K562 (cell line): ENCODE measurements around the gene PHAX. TPM values are rescaled to one million over a fixed set of nuclear protein-coding genes. Genes with fewer than 3 reads are reported as not detected.

ENCODE experiments used
- ATAC-seq: fragments of 200-7000 bp; cut with Tn5 transposase; 3 replicates; pipeline ENCODE4 v1.9.1; 2020; ENCODE audit warnings: moderate library complexity
- BruUV-seq: library from RNA; stranded (reverse); fragments of 400-500 nt; replicated peaks from 2 replicates; lab custom pipeline; 2021; lab: Mats Ljungman, UMichigan
- CTCF ChIA-PET: fragments of 300-600 bp; formaldehyde crosslinking; extraction: SDS; loops from one replicate; lab custom pipeline; 2021; ENCODE audit warnings: low intra/inter-chr PET ratio; lab: Yijun Ruan, JAX
- POLR2A ChIA-PET: fragments of 300-600, 350-650 bp; sonication (Branson Sonifier 250); formaldehyde crosslinking; extraction: SDS; loops from one replicate; lab custom pipeline; 2021; ENCODE audit warnings: antibody characterized with exemption, inconsistent platforms; lab: Yijun Ruan, JAX
- DNase-seq, 4 experiments: peaks; one replicate each; pipeline versions ENCODE4 v3.0.0 to v3.0.0-alpha.2; 2011 to 2018; ENCODE audit warnings: low spot score in 3 of 4, mixed read lengths in 3 of 4; ENCODE audit errors: extremely low read depth in 1 of 4
- FAIRE-seq: peaks from 2 replicates; lab custom pipeline; 2011; peaks lifted over from hg19 to GRCh38; lab: Jason Lieb, UNC
- H2AFZ ChIP-seq: 2 replicates; pipeline ENCODE4 v1.6.0; 2011; ENCODE audit warnings: low read depth, low read length, control low read depth, inconsistent platforms
- H3K27ac ChIP-seq: fragments of 200-600 bp; 3 replicates; pipeline ENCODE4 v1.8.0; 2011; ENCODE audit warnings: low read depth, mild to moderate bottlenecking, control low read depth, inconsistent platforms, low read length, moderate library complexity, mixed read lengths; ENCODE audit errors: extremely low read depth
- H3K27me3 ChIP-seq, 2 experiments: fragments of 300-600 bp in 1 of 2; 2 replicates in 1 of 2; 3 replicates in 1 of 2; pipeline versions ENCODE4 v1.6.0 to v1.8.0; 2011; ENCODE audit warnings: inconsistent platforms in 2 of 2, low read length in 2 of 2, mild to moderate bottlenecking in 1 of 2, mixed read lengths in 1 of 2, moderate library complexity in 1 of 2; ENCODE audit not compliant: control insufficient read depth in 2 of 2, insufficient read depth in 2 of 2
- H3K36me3 ChIP-seq: fragments of 300-600 bp; 3 replicates; pipeline ENCODE4 v1.8.0; 2011; ENCODE audit warnings: mild to moderate bottlenecking, low read length, inconsistent platforms; ENCODE audit not compliant: control insufficient read depth, insufficient read depth
- H3K4me1 ChIP-seq, 2 experiments: fragments of 200-600 bp in 1 of 2; replicated peaks in 1 of 2; 2 replicates in 1 of 2; 3 replicates in 1 of 2; pipeline versions ENCODE4 v1.5.1 to v1.8.0; 2011; ENCODE audit warnings: inconsistent platforms in 2 of 2, low read length in 2 of 2, mild to moderate bottlenecking in 1 of 2, mixed read lengths in 1 of 2, moderate library complexity in 1 of 2; ENCODE audit not compliant: control insufficient read depth in 2 of 2, insufficient read depth in 2 of 2
- H3K4me2 ChIP-seq: 2 replicates; pipeline ENCODE4 v1.6.1; 2011; ENCODE audit warnings: low read length, control low read depth, inconsistent platforms, mixed read lengths; ENCODE audit not compliant: insufficient read depth
- H3K4me3 ChIP-seq: fragments of 200-600 bp; sonication (generic), shearing (Covaris generic); 2 replicates; pipeline ENCODE4 v1.5.1; 2016; ENCODE audit warnings: control low read depth, inconsistent platforms
- H3K79me2 ChIP-seq: fragments of 200-600 bp; 3 replicates; pipeline ENCODE4 v1.8.0; 2011; ENCODE audit warnings: low read length, inconsistent platforms; ENCODE audit not compliant: control insufficient read depth, insufficient read depth
- H3K9ac ChIP-seq, 2 experiments: 2 replicates each; pipeline versions ENCODE4 v1.6.0 to v1.6.1; 2011; ENCODE audit warnings: low read depth in 2 of 2, low read length in 2 of 2, control low read depth in 1 of 2, inconsistent platforms in 1 of 2, mild to moderate bottlenecking in 1 of 2, mixed read lengths in 1 of 2; ENCODE audit not compliant: insufficient read depth in 1 of 2
- H3K9me1 ChIP-seq: one replicate; pipeline ENCODE4 v1.6.0; 2011; ENCODE audit warnings: inconsistent platforms, mild to moderate bottlenecking, low read length, moderate library complexity; ENCODE audit not compliant: control insufficient read depth, insufficient read depth
- H3K9me3 ChIP-seq: replicated peaks from 2 replicates; pipeline ENCODE4 v1.5.1; 2011; ENCODE audit warnings: low read depth, low read length, inconsistent platforms; ENCODE audit not compliant: control insufficient read depth, insufficient read depth
- H4K20me1 ChIP-seq: replicated peaks from 2 replicates; pipeline ENCODE4 v1.6.1; 2011; ENCODE audit warnings: low read length, inconsistent platforms, mixed read lengths; ENCODE audit not compliant: control insufficient read depth, insufficient read depth
- BRF2 ChIP-seq: IDR thresholded peaks from 3 replicates; pipeline ENCODE4 v1.6.1; 2011; ENCODE audit warnings: borderline replicate concordance, mild to moderate bottlenecking; ENCODE audit not compliant: insufficient read length, insufficient read depth
- ETS1 ChIP-seq: conservative IDR thresholded peaks from 2 replicates; pipeline ENCODE4 v1.6.1; 2011; ENCODE audit warnings: low read depth, mild to moderate bottlenecking, low read length; ENCODE audit not compliant: control insufficient read depth
- JUNB ChIP-seq: fragments of 450-650 bp; formaldehyde crosslinking; conservative IDR thresholded peaks from 2 replicates; pipeline ENCODE4 v1.4.0; 2020; ENCODE audit warnings: mild to moderate bottlenecking
- JUND ChIP-seq, 2 experiments: IDR thresholded peaks; 2 replicates in 1 of 2; 3 replicates in 1 of 2; pipeline ENCODE4 v1.6.1; 2011; ENCODE audit warnings: borderline replicate concordance in 2 of 2, low read depth in 2 of 2, low read length in 2 of 2, improper control_type of control experiment in 1 of 2, missing biosample characterization in 1 of 2, missing genetic modification characterization in 1 of 2, missing genetic modification reagents in 1 of 2
- KDM1A ChIP-seq, 2 experiments: fragments of 450-650 bp; IDR thresholded peaks; 2 replicates each; pipeline ENCODE4 v1.6.1; 2016; ENCODE audit warnings: mild to moderate bottlenecking in 2 of 2
- KLF6 ChIP-seq: fragments of 250-450 bp; sonication (Bioruptor Pico); IDR thresholded peaks from 2 replicates; pipeline ENCODE4 v1.4.0; 2020; ENCODE audit warnings: mild to moderate bottlenecking, moderate library complexity, borderline replicate concordance
- PHB ChIP-seq: fragments of 250-450 bp; sonication (Bioruptor Pico); IDR thresholded peaks from 2 replicates; pipeline ENCODE4 v1.5.0; 2021
- RBFOX2 ChIP-seq: fragments of 200-400 bp; formaldehyde crosslinking; IDR thresholded peaks from 2 replicates; pipeline ENCODE4 v1.6.1; 2017; ENCODE audit warnings: low read depth, mild to moderate bottlenecking, low read length, moderate library complexity
- TFAP4 ChIP-seq: sonication (generic); formaldehyde crosslinking; IDR thresholded peaks from 2 replicates; pipeline ENCODE4 v1.8.0; 2022; ENCODE audit warnings: missing genetic modification reagents, mild to moderate bottlenecking, moderate library complexity, borderline replicate concordance
- WGBS: fragments of 100-300 bp; shearing (Covaris generic); methylation state at CpG from one replicate; pipeline ENCODE4 v1.1.6; 2016; ENCODE audit warnings: low coverage, mixed read lengths; ENCODE audit not compliant: insufficient coverage; ENCODE audit errors: missing lambda C conversion rate; 5-methylcytosine and 5-hydroxymethylcytosine counted together
- in situ Hi-C: fragments of 300-500 bp; cut with MboI; formaldehyde crosslinking; loops from 4 replicates; pipeline ENCODE4 v1.15.0; 2018; ENCODE audit warnings: inconsistent platforms, mixed read lengths
- intact Hi-C: fragments of 100-400 bp; cut with micrococcal nuclease; formaldehyde crosslinking; loops from 2 replicates; pipeline ENCODE4 v1.14.2; 2022
- polyA plus RNA-seq, 8 experiments: library from polyadenylated mRNA; depleted of rRNA in 4 of 8; stranded (reverse) in 5 of 8; unstranded in 3 of 8; fragments of >200 nt; fragmentation: Nextera tagmentation in 2 of 8; fragmentation: Illumina TruSeq in 1 of 8; extraction: Ambion mirVana in 2 of 8; extraction: Trizol in 1 of 8; gene quantifications; 2 replicates each; pipeline versions ENCODE4 v1.2.1 to v1.2.3, GENCODE V29; 2011 to 2014; ENCODE audit warnings: inconsistent platforms in 1 of 8, missing spikeins in 1 of 8
- total RNA-seq, 7 experiments: library from RNA; depleted of rRNA in 6 of 7; stranded (reverse); fragments of >200 nt in 6 of 7; fragmentation: Illumina TruSeq in 2 of 7; extraction: Trizol in 2 of 7; gene quantifications; 2 replicates each; pipeline versions ENCODE4 v1.2.1 to v1.2.3, GENCODE V29; 2011 to 2021; ENCODE audit warnings: low replicate concordance in 1 of 7

Gene PHAX
- total and polyA plus RNA-seq, 9 of the 15 experiments (the other 6 are each of a cell fraction or from before 2014, with no cell fraction given), result 20.2 to 59.8 (median 43.5) TPM

- Histone ChIP-seq H4K20me1 (no peaks in the 10 kb centered on the region; the same call in none of the 2 replicates), H3K9ac (no peak overlapping the region), H2AFZ (no peak overlapping the region), H3K27ac (no peak overlapping the region), H3K9me3 (no peaks in the 10 kb centered on the region), H3K9me1 (no peaks in the 10 kb centered on the region), H3K36me3 (peaks cover 80% of the 10 kb centered on the region; the same call in 2 of the 3 replicates), H3K79me2 (peaks cover 54% of the 10 kb centered on the region), H3K4me1 (peaks cover 0 to 4% of the 10 kb centered on the region in 2 experiments; a peak in 2 of 5 replicates), H3K4me2 (no peak overlapping the region), H3K27me3 (no peaks in the 10 kb centered on the region), H3K4me3 (no peak overlapping the region)
- WGBS, result 86% methylated on average over 2 of the region's 2 CpGs
- ChIA-PET CTCF (no interaction called here), POLR2A (no interaction called here)
- FAIRE-seq (no peak), DNase-seq (no peak), ATAC-seq (no peak)
- TF ChIP-seq TFAP4 (CRISPR knock-in tag), result no peak
- no peak for TF ChIP-seq PHB (CRISPR knock-in tag)
- TF ChIP-seq KLF6 (CRISPR knock-in tag), result no peak
- TF ChIP-seq JUND (IDR thresholded peaks at IDR 0.05; ENCODE audit: borderline replicate concordance, low read depth, low read length), result no peak
- TF ChIP-seq JUND (tag; IDR thresholded peaks at IDR 0.05; ENCODE audit: borderline replicate concordance, low read depth, low read length), result no peak
- TF ChIP-seq JUNB (CRISPR knock-in tag), result no peak
- TF ChIP-seq RBFOX2, result no peak
- TF ChIP-seq BRF2, result no peak
- TF ChIP-seq KDM1A (IDR thresholded peaks at IDR 0.05), result no peak
- TF ChIP-seq ETS1, result no peak
- in situ Hi-C loops (no loop called here), intact Hi-C loops (no loop called here)
- BruUV-seq, result no TSS peak
Observed at GRCh38 chr5:126610160-126610559, 9.4 kb downstream of the PHAX start.
